Skeletal muscle tissue (tissue), 4 donors: ENCODE results near the gene VPS35. TPM values are rescaled to one million over a fixed set of nuclear protein-coding genes. Genes with fewer than 3 reads are reported as not detected.

Experiments
- H3K27ac ChIP-seq: one replicate; pipeline ENCODE4 v1.7.0; 2013; ENCODE audit warnings: mild to moderate bottlenecking, low read depth, low read length, inconsistent platforms
- H3K27me3 ChIP-seq, 3 donors: one replicate each; pipeline ENCODE4 v1.7.0; 2013; ENCODE audit warnings: low read length in 3 of 3; ENCODE audit not compliant: control insufficient read depth in 3 of 3, insufficient read depth in 3 of 3
- H3K36me3 ChIP-seq, 3 donors: one replicate each; pipeline ENCODE4 v1.7.0; 2013; ENCODE audit warnings: low read length in 3 of 3; ENCODE audit not compliant: control insufficient read depth in 3 of 3, insufficient read depth in 3 of 3
- H3K4me1 ChIP-seq, 3 donors: one replicate each; pipeline ENCODE4 v1.7.0; 2013; ENCODE audit warnings: low read length in 3 of 3, mild to moderate bottlenecking in 3 of 3; ENCODE audit not compliant: control insufficient read depth in 3 of 3, insufficient read depth in 3 of 3
- H3K4me3 ChIP-seq, 3 donors: one replicate each; pipeline ENCODE4 v1.7.0; 2013; ENCODE audit warnings: low read length in 3 of 3
- H3K9ac ChIP-seq, 3 donors: one replicate each; pipeline ENCODE4 v1.7.0; 2013; ENCODE audit warnings: low read length in 3 of 3, mild to moderate bottlenecking in 3 of 3, moderate library complexity in 2 of 3, low read depth in 1 of 3
- H3K9me3 ChIP-seq, 3 donors: one replicate each; pipeline ENCODE4 v1.7.0; 2013; ENCODE audit warnings: low read length in 3 of 3; ENCODE audit not compliant: control insufficient read depth in 3 of 3
- total RNA-seq: library from RNA; depleted of rRNA; stranded (reverse); fragments of >200 nt; gene quantifications from one replicate; pipeline ENCODE4 v1.2.3, GENCODE V29; 2014
- donor health status: Osteomylitis.

The VPS35 gene
- total RNA-seq, 1 donor from 2014 or later = 107 TPM

DNA sequence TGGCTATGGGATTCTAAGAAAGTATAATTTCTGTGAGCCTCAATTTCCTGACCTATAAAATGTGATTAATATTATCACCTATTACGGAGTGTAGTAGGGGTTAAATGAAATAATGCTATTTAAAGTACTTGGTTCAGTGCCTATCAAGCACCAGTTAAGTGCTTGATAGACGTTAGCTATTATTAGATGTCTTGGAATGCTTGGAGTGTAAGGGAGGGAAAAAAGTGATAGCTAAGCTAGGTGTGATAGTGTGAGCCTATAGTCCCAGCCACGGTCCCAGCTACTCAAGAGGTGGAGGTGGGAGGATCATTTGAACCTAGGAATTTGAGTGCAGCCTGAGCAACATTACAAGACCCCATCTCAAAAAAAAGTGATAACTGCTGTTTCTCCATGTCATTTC lies 8.0 kb upstream of the VPS35 start:
- Histone ChIP-seq H3K9me3 (no peaks in the 10 kb centered on the region), H3K36me3 (no peaks in the 10 kb centered on the region), H3K9ac (no peak overlapping the region), H3K27me3 (no peaks in the 10 kb centered on the region), H3K27ac (no peak overlapping the region), H3K4me3 (no peak overlapping the region), H3K4me1 (no peaks in the 10 kb centered on the region)

DNA sequence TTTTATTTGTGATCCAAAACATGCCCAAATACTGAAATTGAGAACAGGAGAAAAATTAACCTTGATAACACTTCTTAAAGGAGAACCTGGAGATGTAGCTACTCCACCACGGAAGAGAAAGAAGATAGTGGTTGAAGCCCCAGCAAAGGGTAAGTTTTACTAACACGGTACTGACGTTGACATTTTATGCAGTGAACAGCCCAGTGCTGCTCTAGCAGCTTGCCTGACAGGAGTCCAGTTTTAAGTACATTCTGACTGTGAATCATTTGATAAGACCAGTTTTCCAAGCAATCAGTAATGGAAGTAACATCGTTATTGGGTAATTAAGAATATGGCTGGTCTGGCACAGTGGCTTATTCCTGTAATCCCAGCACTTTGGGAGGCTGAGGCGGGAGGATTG lies 7.0 kb upstream of the VPS35 start:
- Histone ChIP-seq H3K27ac (no peak overlapping the region), H3K27me3 (no peaks in the 10 kb centered on the region), H3K9ac (no peak overlapping the region), H3K9me3 (no peaks in the 10 kb centered on the region), H3K36me3 (no peaks in the 10 kb centered on the region), H3K4me1 (peaks cover 0 to under 1% (median under 1%) of the 10 kb centered on the region in 3 donors), H3K4me3 (no peak overlapping the region)

DNA sequence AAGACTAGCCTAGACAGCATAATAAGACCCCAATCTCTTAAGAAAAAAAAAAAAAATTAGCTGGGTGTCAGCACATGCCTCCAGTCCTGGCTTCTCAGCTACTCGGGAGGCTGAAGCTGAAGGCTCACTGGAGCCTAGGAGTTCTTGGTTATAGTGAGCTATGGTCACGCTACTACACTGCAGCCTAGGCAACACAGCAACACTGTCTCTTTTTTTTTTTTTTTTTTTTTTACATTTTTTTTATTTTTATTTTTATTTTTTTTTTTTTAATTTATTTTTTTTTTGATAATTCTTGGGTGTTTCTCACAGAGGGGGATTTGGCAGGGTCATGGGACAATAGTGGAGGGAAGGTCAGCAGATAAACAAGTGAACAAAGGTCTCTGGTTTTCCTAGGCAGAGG lies 4.6 kb upstream of the VPS35 start:
- H3K4me1 ChIP-seq = peaks cover 11 to 13% (median 12%) of the 10 kb centered on the region in 3 donors
- no peak overlapping the region for H3K9ac ChIP-seq
- no peak overlapping the region for H3K27ac ChIP-seq
- no peaks in the 10 kb centered on the region for H3K36me3 ChIP-seq
- no peaks in the 10 kb centered on the region for H3K27me3 ChIP-seq
- no peak overlapping the region for H3K4me3 ChIP-seq
- H3K9me3 ChIP-seq = no peaks in the 10 kb centered on the region

GRCh38 chr16:46691726-46692125 lies 2.7 kb upstream of the VPS35 start:
- no peaks in the 10 kb centered on the region for H3K27me3 ChIP-seq
- H3K9ac ChIP-seq = no peak overlapping the region
- H3K4me3 ChIP-seq = no peak overlapping the region
- H3K36me3 ChIP-seq = no peaks in the 10 kb centered on the region
- H3K27ac ChIP-seq = no peak overlapping the region
- H3K4me1 ChIP-seq = peaks cover 23 to 30% (median 26%) of the 10 kb centered on the region in 3 donors
- no peaks in the 10 kb centered on the region for H3K9me3 ChIP-seq

DNA sequence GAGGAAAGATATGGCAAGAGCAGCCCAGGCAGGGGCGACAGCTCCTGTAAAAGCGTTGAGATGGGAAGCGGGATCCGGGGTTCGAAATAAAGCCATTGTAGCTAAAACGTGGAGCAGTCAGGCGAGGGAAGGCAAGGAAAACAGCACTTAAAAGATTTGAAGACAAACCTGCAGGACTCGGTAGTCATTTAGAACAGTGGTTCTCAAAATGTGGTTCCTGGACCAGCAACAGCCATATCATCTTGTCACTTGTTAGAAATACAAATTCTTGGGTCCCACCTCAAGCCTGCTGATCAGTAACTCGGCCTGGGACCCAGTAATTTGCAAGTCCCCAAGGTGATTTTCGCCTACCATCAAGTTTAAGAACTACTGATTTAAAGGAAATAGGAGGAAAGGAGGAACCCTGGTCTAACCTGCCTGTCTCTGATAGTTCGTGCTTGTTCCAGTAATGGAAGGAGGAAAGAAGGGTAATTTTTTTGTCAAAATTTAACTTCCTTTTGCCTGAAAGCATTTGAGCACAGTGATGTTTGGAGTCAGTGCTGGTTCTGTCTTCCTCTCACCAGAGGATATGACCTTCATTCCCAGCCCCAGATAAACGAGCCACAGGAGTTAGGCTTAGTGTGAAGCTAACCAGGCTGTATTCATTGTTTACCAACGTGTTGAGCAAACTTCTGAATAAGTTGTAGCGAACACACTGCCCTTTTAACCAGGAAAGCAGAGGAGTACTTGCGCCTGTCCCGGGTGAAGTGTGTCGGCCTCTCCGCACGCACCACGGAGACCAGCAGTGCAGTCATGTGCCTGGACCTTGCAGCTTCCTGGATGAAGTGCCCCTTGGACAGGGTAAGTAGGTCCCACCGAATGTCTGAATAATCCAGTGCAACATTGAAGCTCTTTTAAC lies 1.6 kb upstream of the VPS35 start:
- H3K27ac ChIP-seq = peak overlapping the region; percentile 90
- H3K27me3 ChIP-seq = no peaks in the 10 kb centered on the region
- H3K36me3 ChIP-seq = no peaks in the 10 kb centered on the region
- H3K4me3 ChIP-seq = peak overlapping the region; percentile 94 to 100 (median 99)
- peak overlapping the region; percentile 71 to 93 (median 83) for H3K9ac ChIP-seq
- no peaks in the 10 kb centered on the region for H3K9me3 ChIP-seq
- peaks cover 23 to 35% (median 28%) of the 10 kb centered on the region in 3 donors for H3K4me1 ChIP-seq

GRCh38 chr16:46689365-46690280 lies 645 bp upstream of the VPS35 start, which contains the start of gene ORC6:
ORC6 (plus strand) TSS chr16:46689659; CDS start chr16:46689706, 47 bp downstream.
- Histone ChIP-seq H3K36me3 (no peaks in the 10 kb centered on the region), H3K4me1 (peaks cover 23 to 35% (median 28%) of the 10 kb centered on the region in 3 donors), H3K9me3 (no peaks in the 10 kb centered on the region)

DNA sequence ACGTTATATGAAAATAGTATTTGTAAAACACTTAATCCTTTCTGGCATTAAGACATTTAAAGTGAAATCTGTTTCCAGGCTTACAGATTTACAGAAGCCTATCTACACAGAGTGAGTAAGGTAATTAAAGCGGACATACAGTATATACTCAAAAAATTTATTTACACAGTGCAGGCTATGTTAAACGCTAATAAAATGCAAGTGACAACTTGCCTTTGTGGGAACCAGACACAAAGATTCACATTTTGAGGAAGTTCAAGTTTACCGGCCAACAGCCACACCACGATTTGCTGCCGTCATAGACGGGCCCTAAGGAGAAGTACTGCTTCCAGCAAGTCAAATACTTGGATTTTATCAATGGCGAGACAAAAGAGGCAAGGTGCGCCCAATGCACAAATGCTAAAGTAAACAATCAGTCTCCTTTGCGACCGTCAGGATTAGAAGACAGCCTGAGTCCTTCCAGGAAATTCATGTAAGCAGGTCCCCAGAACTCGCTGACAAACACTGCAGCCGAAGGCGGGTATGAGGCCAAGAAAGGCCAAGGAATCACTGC lies 801 bp downstream of the VPS35 start:
- Histone ChIP-seq H3K4me3 (peak overlapping the region; percentile 94 to 100 (median 99)), H3K9ac (peak overlapping the region; percentile 83 to 91 (median 86)), H3K27me3 (no peaks in the 10 kb centered on the region), H3K9me3 (no peaks in the 10 kb centered on the region), H3K36me3 (no peaks in the 10 kb centered on the region), H3K4me1 (peaks cover 23 to 35% (median 28%) of the 10 kb centered on the region in 3 donors), H3K27ac (peak overlapping the region; percentile 90)

More at GRCh38 chr16:46689365-46690280, 645 bp upstream of the VPS35 start, which contains the start of gene ORC6:
- Histone ChIP-seq H3K9ac (peak within 1 kb of the TSS; percentile 83 to 96 (median 93)), H3K27me3 (no peaks in the 10 kb centered on the region), H3K4me3 (peak within 1 kb of the TSS; percentile 94 to 100 (median 99)), H3K27ac (peak within 1 kb of the TSS; percentile 90)

- Histone ChIP-seq H3K4me3 (peak overlapping the region; percentile 94 to 100 (median 99)), H3K9me3 (no peaks in the 10 kb centered on the region), H3K9ac (peak overlapping the region; percentile 83 to 91 (median 86)), H3K27ac (no peak overlapping the region), H3K27me3 (no peaks in the 10 kb centered on the region), H3K4me1 (peaks cover 23 to 35% (median 28%) of the 10 kb centered on the region in 3 donors), H3K36me3 (no peaks in the 10 kb centered on the region)
Measured at GRCh38 chr16:46687486-46687885, 1.5 kb downstream of the VPS35 start.

DNA sequence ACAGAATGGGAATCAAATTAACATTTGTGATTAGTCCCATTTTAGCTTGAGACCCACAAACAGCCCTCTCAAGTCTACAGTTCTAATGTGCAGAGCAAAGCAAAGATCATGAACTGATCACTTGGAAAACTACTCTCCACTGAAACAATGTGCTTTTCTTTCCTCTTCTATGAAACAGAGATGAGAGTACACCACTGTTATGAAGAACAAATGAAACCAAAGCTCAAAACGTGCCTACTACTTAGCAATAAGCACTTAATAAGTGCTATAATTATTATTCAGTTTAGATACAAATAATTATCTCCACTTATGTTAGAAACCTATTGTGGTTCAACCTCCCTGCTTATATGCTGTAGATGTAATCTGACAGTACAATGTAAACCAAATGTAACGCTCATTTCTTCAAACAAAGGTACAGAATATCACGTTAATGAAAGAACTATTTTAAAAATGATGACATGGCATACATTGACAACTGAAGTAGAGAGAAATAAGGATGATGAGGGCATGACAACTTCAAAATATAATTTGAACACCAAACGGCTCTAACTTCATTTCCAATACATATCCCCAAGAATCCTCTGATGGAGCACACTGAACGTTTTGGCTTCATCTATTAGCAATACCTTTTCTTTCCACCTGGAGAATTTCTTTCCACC lies 2.0 kb downstream of the VPS35 start:
- H3K27me3 ChIP-seq = no peaks in the 10 kb centered on the region
- H3K9ac ChIP-seq = no peak overlapping the region
- peaks cover 23 to 35% (median 28%) of the 10 kb centered on the region in 3 donors for H3K4me1 ChIP-seq
- peaks cover 0 to 3% (median 0%) of the 10 kb centered on the region in 3 donors for H3K36me3 ChIP-seq
- H3K27ac ChIP-seq = no peak overlapping the region
- H3K4me3 ChIP-seq = peak overlapping the region in 1 of 3 donors; percentile 94
- H3K9me3 ChIP-seq = no peaks in the 10 kb centered on the region
